ENCODE data around the gene ABTB2. TPM values are rescaled to one million over a fixed set of nuclear protein-coding genes. Genes with fewer than 3 reads are reported as not detected.

The ABTB2 gene
- total RNA-seq, 1 experiment from 2014 or later: 3.1 TPM

DNA sequence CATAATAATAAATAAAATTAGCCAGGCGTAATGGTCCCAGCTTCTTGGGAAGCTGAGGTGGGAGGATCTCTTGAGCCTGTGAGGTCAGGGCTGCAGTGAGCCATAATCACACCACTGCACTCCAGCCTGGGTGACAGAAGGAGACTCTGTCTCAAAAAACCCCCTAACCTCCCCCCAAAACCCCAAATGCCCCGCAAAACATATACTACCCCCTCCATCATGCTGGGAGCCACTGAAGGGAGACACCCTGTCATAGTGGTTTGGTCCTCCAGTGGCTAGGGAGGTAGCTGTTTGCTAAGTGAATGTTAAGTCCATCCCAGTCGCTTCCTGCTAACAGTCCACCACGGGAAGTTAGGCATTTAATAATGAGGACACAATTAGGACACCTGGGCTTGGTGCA lies 125.0 kb downstream of the ABTB2 start:
- CTCF ChIA-PET: interaction anchor here (0.8 to 1.0 kb wide), 2 partner anchors 9 to 18 kb away, joined by 3 read pairs; no protein-coding TSS in a partner anchor
- no peak for TF ChIP-seq CTCF (IDR thresholded peaks at IDR 0.05; ENCODE audit: unreplicated experiment)
- H3K36me3 Mint-ChIP-seq (ENCODE audit: insufficient read depth, unreplicated experiment): peaks cover under 1% of the 10 kb centered on the region
- no peaks in the 10 kb centered on the region for H3K27me3 Mint-ChIP-seq (ENCODE audit: insufficient read depth, unreplicated experiment)
- peaks cover 4% of the 10 kb centered on the region for H3K4me1 Mint-ChIP-seq (ENCODE audit: insufficient read depth, unreplicated experiment)
- no peak overlapping the region for H3K27ac Mint-ChIP-seq (ENCODE audit: low read depth, unreplicated experiment)
- H3K4me3 Mint-ChIP-seq (ENCODE audit: unreplicated experiment): no peak overlapping the region
- intact Hi-C loops (cut with micrococcal nuclease): no loop called here
- H3K9me3 Mint-ChIP-seq (ENCODE audit: unreplicated experiment): peaks cover under 1% of the 10 kb centered on the region
- DNase-seq (ENCODE audit: unreplicated experiment): no peak
- POLR2A ChIA-PET: no interaction called here
- BruUV-seq (replicated peaks): no TSS peak

- no peak for TF ChIP-seq CTCF (IDR thresholded peaks at IDR 0.05; ENCODE audit: unreplicated experiment)
- Mint-ChIP-seq H3K36me3 (ENCODE audit: insufficient read depth, unreplicated experiment) (no peaks in the 10 kb centered on the region), H3K27ac (ENCODE audit: low read depth, unreplicated experiment) (no peak overlapping the region), H3K27me3 (ENCODE audit: insufficient read depth, unreplicated experiment) (no peaks in the 10 kb centered on the region), H3K4me3 (ENCODE audit: unreplicated experiment) (no peak overlapping the region), H3K9me3 (ENCODE audit: unreplicated experiment) (no peaks in the 10 kb centered on the region), H3K4me1 (ENCODE audit: insufficient read depth, unreplicated experiment) (no peaks in the 10 kb centered on the region)
- ChIA-PET POLR2A (interaction anchor here (0.8 to 1.5 kb wide), 3 partner anchors 12 to 37 kb away, joined by 3 to 4 read pairs (median 4); no protein-coding TSS in a partner anchor), CTCF (interaction anchor here (0.6 to 0.9 kb wide), 5 partner anchors 9 to 1322 kb away, joined by 3 to 6 read pairs (median 3); no protein-coding TSS in a partner anchor)
- intact Hi-C loops (cut with micrococcal nuclease): no loop called here
- no TSS peak for BruUV-seq (replicated peaks)
- no peak for DNase-seq (ENCODE audit: unreplicated experiment)
Observed at GRCh38 chr11:34226210-34226609, 131.6 kb downstream of the ABTB2 start.

GRCh38 chr11:34225091-34225490 lies 132.7 kb downstream of the ABTB2 start:
- Mint-ChIP-seq H3K9me3 (ENCODE audit: unreplicated experiment) (no peaks in the 10 kb centered on the region), H3K4me1 (ENCODE audit: insufficient read depth, unreplicated experiment) (no peaks in the 10 kb centered on the region), H3K36me3 (ENCODE audit: insufficient read depth, unreplicated experiment) (no peaks in the 10 kb centered on the region), H3K27ac (ENCODE audit: low read depth, unreplicated experiment) (no peak overlapping the region), H3K4me3 (ENCODE audit: unreplicated experiment) (no peak overlapping the region), H3K27me3 (ENCODE audit: insufficient read depth, unreplicated experiment) (no peaks in the 10 kb centered on the region)
- ChIA-PET POLR2A (interaction anchor here (1.5 kb wide), 1 partner anchor 13 kb away, joined by 3 read pairs; no protein-coding TSS in a partner anchor), CTCF (interaction anchor here (0.6 to 1.1 kb wide), 2 partner anchors 416 to 1583 kb away, joined by 3 read pairs; no protein-coding TSS in a partner anchor)
- no peak for TF ChIP-seq CTCF (IDR thresholded peaks at IDR 0.05; ENCODE audit: unreplicated experiment)
- DNase-seq (ENCODE audit: unreplicated experiment): no peak
- no TSS peak for BruUV-seq (replicated peaks)
- intact Hi-C loops (cut with micrococcal nuclease): no loop called here

- BruUV-seq (replicated peaks): no TSS peak
- Mint-ChIP-seq H3K27ac (ENCODE audit: low read depth, unreplicated experiment) (no peak overlapping the region), H3K9me3 (ENCODE audit: unreplicated experiment) (no peaks in the 10 kb centered on the region), H3K4me3 (ENCODE audit: unreplicated experiment) (no peak overlapping the region), H3K36me3 (ENCODE audit: insufficient read depth, unreplicated experiment) (no peaks in the 10 kb centered on the region), H3K4me1 (ENCODE audit: insufficient read depth, unreplicated experiment) (no peaks in the 10 kb centered on the region), H3K27me3 (ENCODE audit: insufficient read depth, unreplicated experiment) (no peaks in the 10 kb centered on the region)
- ChIA-PET CTCF (interaction anchor here (1.1 kb wide), 1 partner anchor 416 kb away, joined by 3 read pairs; no protein-coding TSS in a partner anchor), POLR2A (no interaction called here)
- no peak for TF ChIP-seq CTCF (IDR thresholded peaks at IDR 0.05; ENCODE audit: unreplicated experiment)
- no peak for DNase-seq (ENCODE audit: unreplicated experiment)
- intact Hi-C loops (cut with micrococcal nuclease): no loop called here
Observed at GRCh38 chr11:34224434-34224966, 133.3 kb downstream of the ABTB2 start.

Measured in MCF 10A (cell line).